Measurements from ENCODE around the gene TCTN2. TPM values are rescaled to one million over a fixed set of nuclear protein-coding genes. Genes with fewer than 3 reads are reported as not detected.

TCTN2 gene
- total and polyA plus RNA-seq, 2 of the 8 experiments (the other 6 are each of a cell fraction or from before 2014, with no cell fraction given) = 7.5 to 8.4 TPM

- TF ChIP-seq KDM5A (IDR thresholded peaks at IDR 0.05; ENCODE audit: low read length) (peak; percentile 99), HDAC2 (IDR thresholded peaks at IDR 0.05; ENCODE audit: borderline replicate concordance in 1 of 2, low read depth in 2 of 2, low read length in 2 of 2) (peak in 1 of 2 experiments; percentile 97; a peak in 2 of 4 replicates), POLR2A (IDR thresholded peaks at IDR 0.05; ENCODE audit: control extremely low read depth in 1 of 2, low read depth in 2 of 2, low read length in 2 of 2) (peak in 1 of 2 experiments; percentile 47; a peak in 1 of 3 replicates), SIN3A (conservative IDR thresholded peaks at IDR 0.05 in 1 of 2, IDR thresholded peaks at IDR 0.05 in 1 of 2; ENCODE audit: low read depth in 1 of 2, low read length in 2 of 2) (peak; percentile 32 to 87; a peak in 2 of 4 replicates), NRF1 (IDR thresholded peaks at IDR 0.05; ENCODE audit: low read depth, low read length) (no peak), CHD1 (IDR thresholded peaks at IDR 0.05; ENCODE audit: low read depth, low read length) (no peak), CREB1 (IDR thresholded peaks at IDR 0.05) (no peak), POU5F1 (IDR thresholded peaks at IDR 0.05; ENCODE audit: low read depth, low read length) (no peak), RAD21 (IDR thresholded peaks at IDR 0.05 in 1 of 2, conservative IDR thresholded peaks at IDR 0.05 in 1 of 2; ENCODE audit: low read depth in 2 of 2, low read length in 2 of 2) (no peak), KDM4A (IDR thresholded peaks at IDR 0.05; ENCODE audit: low read depth, low read length, severe bottlenecking) (peak; percentile 48), TAF7 (optimal IDR thresholded peaks at IDR 0.05; ENCODE audit: borderline replicate concordance, low read depth, low read length) (no peak), ZNF274 (IDR thresholded peaks at IDR 0.05; ENCODE audit: borderline replicate concordance, extremely low read depth, low read length) (no peak), EP300 (IDR thresholded peaks at IDR 0.05; ENCODE audit: borderline replicate concordance in 1 of 2, low read depth in 2 of 2, low read length in 2 of 2) (no peak), TAF1 (IDR thresholded peaks at IDR 0.05; ENCODE audit: low read depth, low read length) (peak; percentile 58; the same call in 1 of the 2 replicates), SAP30 (IDR thresholded peaks at IDR 0.05; ENCODE audit: insufficient read depth, insufficient replicate concordance, low read length) (peak; percentile 67), CEBPB (IDR thresholded peaks at IDR 0.05; ENCODE audit: low read depth, low read length) (no peak), TCF12 (IDR thresholded peaks at IDR 0.05; ENCODE audit: low read depth, low read length) (no peak), MAFK (IDR thresholded peaks at IDR 0.05; ENCODE audit: low read depth, low read length) (no peak), ASH2L (IDR thresholded peaks at IDR 0.05; ENCODE audit: low read length) (peak; percentile 51)
- TF ChIP-seq, protein P1, sequence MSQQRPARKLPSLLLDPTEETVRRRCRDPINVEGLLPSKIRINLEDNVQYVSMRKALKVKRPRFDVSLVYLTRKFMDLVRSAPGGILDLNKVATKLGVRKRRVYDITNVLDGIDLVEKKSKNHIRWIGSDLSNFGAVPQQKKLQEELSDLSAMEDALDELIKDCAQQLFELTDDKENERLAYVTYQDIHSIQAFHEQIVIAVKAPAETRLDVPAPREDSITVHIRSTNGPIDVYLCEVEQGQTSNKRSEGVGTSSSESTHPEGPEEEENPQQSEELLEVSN (IDR thresholded peaks at IDR 0.05) = 0 out of 2 replicates have a peak, but pooled peaks have one; percentile 22
These were observed at the start of gene TCTN2 (continued) for GRCh38 chr12:123670882-123671728.

All from H1 (cell line).